DMS114 treated with DMSO at 0.1 percent for 48 hours (cell line): ENCODE measurements around the gene PGC.

Source experiments
- DNase-seq: peaks from one replicate; lab custom pipeline; 2025; ENCODE audit not compliant: unreplicated experiment; lab: John Stamatoyannopoulos, UW

PGC gene

GRCh38 chr6:41715795-41716515 lies 31.2 kb downstream of the PGC start:
- no peak for DNase-seq

GRCh38 chr6:41714556-41715273 lies 32.5 kb downstream of the PGC start:
- DNase-seq = no peak

- DNase-seq = no peak
Measured at GRCh38 chr6:41713650-41714291, 33.4 kb downstream of the PGC start.

- no peak for DNase-seq
Measured at GRCh38 chr6:41713159-41713649, 34.0 kb downstream of the PGC start.

GRCh38 chr6:41712651-41713103 lies 34.5 kb downstream of the PGC start:
- DNase-seq = no peak

- DNase-seq = no peak
Measured at GRCh38 chr6:41711323-41712038, 35.7 kb downstream of the PGC start.

GRCh38 chr6:41709375-41709774 lies 37.8 kb downstream of the PGC start:
- DNase-seq = no peak

- no peak for DNase-seq
Measured at GRCh38 chr6:41708856-41709255, 38.3 kb downstream of the PGC start.

- no peak for DNase-seq
Measured at GRCh38 chr6:41707565-41708200, 39.5 kb downstream of the PGC start.

GRCh38 chr6:41706876-41707564 lies 40.2 kb downstream of the PGC start:
- no peak for DNase-seq

- no peak for DNase-seq
Measured at GRCh38 chr6:41705996-41706835, 41.0 kb downstream of the PGC start.

- no peak for DNase-seq
Measured at GRCh38 chr6:41705311-41705995, 41.7 kb downstream of the PGC start.

GRCh38 chr6:41704656-41705310 lies 42.4 kb downstream of the PGC start:
- no peak for DNase-seq

- DNase-seq = no peak
Measured at GRCh38 chr6:41704028-41704427, 43.2 kb downstream of the PGC start.

- DNase-seq = no peak
Measured at GRCh38 chr6:41702771-41703494, 44.3 kb downstream of the PGC start.

GRCh38 chr6:41702089-41702745 lies 45.0 kb downstream of the PGC start:
- DNase-seq = no peak
